ENCODE measurements around the gene KRTAP13-3. TPM values are rescaled to one million over a fixed set of nuclear protein-coding genes. Genes with fewer than 3 reads are reported as not detected.

Gene KRTAP13-3
- total RNA-seq = not detected

GRCh38 chr21:30425826-30426225, at the start of gene KRTAP13-3:
TSS of gene KRTAP13-3 (minus strand) at chr21:30425926. CDS start at chr21:30425912, 14 bp downstream.
- POLR2A ChIA-PET = no interaction called here
- CTCF ChIA-PET = no interaction called here

GRCh38 chr21:30468900-30469714, 43.4 kb upstream of the KRTAP13-3 start:
- ChIA-PET CTCF (interaction anchor here (0.6 kb wide), 1 partner anchor 480 kb away, joined by 3 read pairs; no protein-coding TSS in a partner anchor), POLR2A (no interaction called here)

- POLR2A ChIA-PET = no interaction called here
- CTCF ChIA-PET = no interaction called here
Observed at GRCh38 chr21:30463713-30464112, 38.0 kb upstream of the KRTAP13-3 start.

GRCh38 chr21:30448514-30448913, 22.8 kb upstream of the KRTAP13-3 start:
- ChIA-PET CTCF (no interaction called here), POLR2A (no interaction called here)

- ChIA-PET POLR2A (no interaction called here), CTCF (no interaction called here)
Observed at GRCh38 chr21:30447056-30447455, 21.3 kb upstream of the KRTAP13-3 start.

GRCh38 chr21:30444204-30444603, 18.5 kb upstream of the KRTAP13-3 start:
- CTCF ChIA-PET = no interaction called here
- POLR2A ChIA-PET = no interaction called here

- POLR2A ChIA-PET = interaction anchor here (0.6 kb wide), 1 partner anchor 106 kb away, joined by 3 read pairs; the partner anchor contains the start of gene KRTAP27-1
- CTCF ChIA-PET = no interaction called here
Observed at GRCh38 chr21:30443226-30443625, 17.5 kb upstream of the KRTAP13-3 start.

GRCh38 chr21:30439975-30440374, 14.2 kb upstream of the KRTAP13-3 start, which contains the start of gene KRTAP15-1:
TSS of gene KRTAP15-1 (plus strand) at chr21:30440275. CDS start at chr21:30440328, 53 bp downstream.
- CTCF ChIA-PET = no interaction called here
- POLR2A ChIA-PET = no interaction called here

- ChIA-PET POLR2A (no interaction called here), CTCF (no interaction called here)
Observed at GRCh38 chr21:30437010-30437565, 11.4 kb upstream of the KRTAP13-3 start.

- ChIA-PET POLR2A (no interaction called here), CTCF (no interaction called here)
Observed at GRCh38 chr21:30434033-30434631, 8.4 kb upstream of the KRTAP13-3 start.

GRCh38 chr21:30430170-30430655, 4.5 kb upstream of the KRTAP13-3 start, which contains the start of gene KRTAP13-4:
TSS of gene KRTAP13-4 (plus strand) at chr21:30430220. CDS start at chr21:30430276, 56 bp downstream.
- POLR2A ChIA-PET = no interaction called here
- CTCF ChIA-PET = no interaction called here

- CTCF ChIA-PET = no interaction called here
Observed at GRCh38 chr21:30426731-30427130, 1.0 kb upstream of the KRTAP13-3 start.

GRCh38 chr21:30415993-30416392, 9.7 kb downstream of the KRTAP13-3 start:
- ChIA-PET POLR2A (no interaction called here), CTCF (no interaction called here)

More at GRCh38 chr21:30426731-30427130, 1.0 kb upstream of the KRTAP13-3 start:
- POLR2A ChIA-PET = no interaction called here

GRCh38 chr21:30408782-30409494, 16.8 kb downstream of the KRTAP13-3 start:
- CTCF ChIA-PET = no interaction called here
- POLR2A ChIA-PET = no interaction called here

GRCh38 chr21:30395731-30396130, 30.0 kb downstream of the KRTAP13-3 start, which contains the start of gene KRTAP13-1:
TSS of gene KRTAP13-1 (plus strand) at chr21:30396031. CDS start at chr21:30396087, 56 bp downstream.
- ChIA-PET CTCF (no interaction called here), POLR2A (no interaction called here)

GRCh38 chr21:30391492-30392025, 34.2 kb downstream of the KRTAP13-3 start:
- CTCF ChIA-PET = no interaction called here

GRCh38 chr21:30382201-30382600, 43.5 kb downstream of the KRTAP13-3 start:
- CTCF ChIA-PET = no interaction called here
- POLR2A ChIA-PET = no interaction called here

More at GRCh38 chr21:30391492-30392025, 34.2 kb downstream of the KRTAP13-3 start:
- POLR2A ChIA-PET = no interaction called here

Data from activated CD8-positive, alpha-beta memory T cell treated with anti-CD3 and anti-CD28 coated beads for 36 hours (primary cell).